Stimulated activated CD4-positive, alpha-beta T cell treated with anti-CD3 and anti-CD28 coated beads, Interleukin-1b, Interleukin-23, amount 100 ng/mL, for 1 hour (primary cell): ENCODE results near the gene APC.

Source experiments
- DNase-seq, 2 donors: peaks; one replicate each; pipeline ENCODE4 v3.0.0-alpha.2; 2020; ENCODE audit warnings: low read depth in 2 of 2

APC gene

GRCh38 chr5:112784726-112785125 lies 47.0 kb downstream of the APC start:
- no peak for DNase-seq

GRCh38 chr5:112787261-112787660 lies 49.6 kb downstream of the APC start:
- DNase-seq: no peak

- no peak for DNase-seq
Measured at GRCh38 chr5:112787896-112788295, 50.2 kb downstream of the APC start.

- DNase-seq: no peak
Measured at GRCh38 chr5:112793201-112793600, 55.5 kb downstream of the APC start.

GRCh38 chr5:112794410-112794809 lies 56.7 kb downstream of the APC start:
- no peak for DNase-seq

- no peak for DNase-seq
Measured at GRCh38 chr5:112795342-112795741, 57.7 kb downstream of the APC start.

GRCh38 chr5:112795944-112796678 lies 58.4 kb downstream of the APC start:
- no peak for DNase-seq

GRCh38 chr5:112799661-112800060 lies 62.0 kb downstream of the APC start:
- DNase-seq: no peak

- no peak for DNase-seq
Measured at GRCh38 chr5:112800891-112801290, 63.2 kb downstream of the APC start.

GRCh38 chr5:112811023-112811422 lies 73.3 kb downstream of the APC start:
- no peak for DNase-seq

GRCh38 chr5:112812549-112812948 lies 74.9 kb downstream of the APC start:
- no peak for DNase-seq

GRCh38 chr5:112820246-112820645 lies 82.6 kb downstream of the APC start:
- DNase-seq: no peak

- DNase-seq: no peak
Measured at GRCh38 chr5:112822456-112822855, 84.8 kb downstream of the APC start.

- no peak for DNase-seq
Measured at GRCh38 chr5:112823181-112823580, 85.5 kb downstream of the APC start.

GRCh38 chr5:112823656-112824055 lies 86.0 kb downstream of the APC start:
- DNase-seq: no peak

GRCh38 chr5:112824197-112824596 lies 86.5 kb downstream of the APC start:
- no peak for DNase-seq

GRCh38 chr5:112830378-112830777 lies 92.7 kb downstream of the APC start:
- DNase-seq: no peak

GRCh38 chr5:112833971-112834370 lies 96.3 kb downstream of the APC start:
- DNase-seq: no peak

- DNase-seq: no peak
Measured at GRCh38 chr5:112844489-112844888, 106.8 kb downstream of the APC start.

- DNase-seq: no peak
Measured at GRCh38 chr5:112846556-112846955, 108.9 kb downstream of the APC start.

GRCh38 chr5:112847306-112847705 lies 109.6 kb downstream of the APC start:
- no peak for DNase-seq

- DNase-seq: no peak
Measured at GRCh38 chr5:112848116-112848811, 110.6 kb downstream of the APC start.

GRCh38 chr5:112849912-112850311 lies 112.2 kb downstream of the APC start:
- DNase-seq: no peak
